Activated CD4-positive, alpha-beta T cell treated with anti-CD3 and anti-CD28 coated beads, Interleukin-2, amount 10 ng/mL, durations not matched to agents 24 days and 14 days (primary cell): ENCODE data around the gene HRH4. TPM values are rescaled to one million over a fixed set of nuclear protein-coding genes. Genes with fewer than 3 reads are reported as not detected.

ENCODE experiments used
- DNase-seq: peaks from one replicate; pipeline ENCODE4 v3.0.0; 2022
- H3K27ac Mint-ChIP-seq: one replicate; pipeline ENCODE4 v1.8.0; 2022; ENCODE audit warnings: mild to moderate bottlenecking, mixed read lengths
- H3K27me3 Mint-ChIP-seq: one replicate; pipeline ENCODE4 v1.8.0; 2022; ENCODE audit warnings: mixed read lengths
- H3K36me3 Mint-ChIP-seq: one replicate; pipeline ENCODE4 v1.8.0; 2022; ENCODE audit warnings: low read depth, mild to moderate bottlenecking, mixed read lengths
- H3K4me1 Mint-ChIP-seq: one replicate; pipeline ENCODE4 v1.8.0; 2021; ENCODE audit warnings: mixed read lengths
- H3K4me3 Mint-ChIP-seq: one replicate; pipeline ENCODE4 v1.8.0; 2022; ENCODE audit warnings: mild to moderate bottlenecking, moderate library complexity, mixed read lengths
- H3K9me3 Mint-ChIP-seq: one replicate; pipeline ENCODE4 v1.8.0; 2021; ENCODE audit warnings: mixed read lengths
- intact Hi-C: fragments of 100-400 bp; cut with micrococcal nuclease; formaldehyde crosslinking; loops from one replicate; pipeline ENCODE4 v1.15.1; 2023
- total RNA-seq: library from RNA; stranded (reverse); gene quantifications from 2 replicates; pipeline ENCODE4 v1.2.3, GENCODE V29; 2022

The HRH4 gene
- total RNA-seq, 1 donor from 2014 or later = 0.79 TPM

- Mint-ChIP-seq H3K4me3 (no peak overlapping the region), H3K9me3 (peaks cover 5% of the 10 kb centered on the region), H3K27ac (no peak overlapping the region), H3K4me1 (peaks cover 3% of the 10 kb centered on the region), H3K27me3 (peaks cover 31% of the 10 kb centered on the region), H3K36me3 (no peaks in the 10 kb centered on the region)
- intact Hi-C loops = loop anchor here (2.0 to 5.0 kb wide), 2 partner anchors 19 to 64 kb away; no protein-coding TSS in a partner anchor
- no peak for DNase-seq
Measured at GRCh38 chr18:24475926-24476589, 15.6 kb downstream of the HRH4 start.

- intact Hi-C loops = loop anchor here (5.0 kb wide), 1 partner anchor 67 kb away; no protein-coding TSS in a partner anchor
- peaks cover 5% of the 10 kb centered on the region for H3K9me3 Mint-ChIP-seq
- H3K27ac Mint-ChIP-seq = no peak overlapping the region
- no peak for DNase-seq
- no peaks in the 10 kb centered on the region for H3K36me3 Mint-ChIP-seq
- H3K27me3 Mint-ChIP-seq = peaks cover 33% of the 10 kb centered on the region
- no peak overlapping the region for H3K4me3 Mint-ChIP-seq
- peaks cover 3% of the 10 kb centered on the region for H3K4me1 Mint-ChIP-seq
Measured at GRCh38 chr18:24479371-24479770, 18.9 kb downstream of the HRH4 start.

GRCh38 chr18:24482821-24483220 is 22.4 kb downstream of the HRH4 start:
- Mint-ChIP-seq H3K27ac (no peak overlapping the region), H3K36me3 (no peaks in the 10 kb centered on the region), H3K27me3 (peaks cover 20% of the 10 kb centered on the region), H3K4me1 (peaks cover under 1% of the 10 kb centered on the region), H3K4me3 (no peak overlapping the region), H3K9me3 (peaks cover 5% of the 10 kb centered on the region)
- intact Hi-C loops = no loop called here
- no peak for DNase-seq

- peaks cover 15% of the 10 kb centered on the region for H3K27me3 Mint-ChIP-seq
- H3K36me3 Mint-ChIP-seq = no peaks in the 10 kb centered on the region
- peaks cover 5% of the 10 kb centered on the region for H3K4me1 Mint-ChIP-seq
- no peak overlapping the region for H3K4me3 Mint-ChIP-seq
- no peaks in the 10 kb centered on the region for H3K9me3 Mint-ChIP-seq
- H3K27ac Mint-ChIP-seq = no peak overlapping the region
- intact Hi-C loops = no loop called here
- DNase-seq = no peak
Measured at GRCh38 chr18:24485681-24486080, 25.2 kb downstream of the HRH4 start.

GRCh38 chr18:24486684-24487083 is 26.2 kb downstream of the HRH4 start:
- Mint-ChIP-seq H3K36me3 (no peaks in the 10 kb centered on the region), H3K27ac (no peak overlapping the region), H3K27me3 (peaks cover 12% of the 10 kb centered on the region), H3K4me3 (no peak overlapping the region), H3K9me3 (no peaks in the 10 kb centered on the region), H3K4me1 (peaks cover 6% of the 10 kb centered on the region)
- no peak for DNase-seq
- intact Hi-C loops = loop anchor here (1.0 kb wide), 1 partner anchor 240 kb away; no protein-coding TSS in a partner anchor

- intact Hi-C loops = loop anchor here (1.0 kb wide), 2 partner anchors 130 to 313 kb away; no protein-coding TSS in a partner anchor
- Mint-ChIP-seq H3K27me3 (peaks cover 16% of the 10 kb centered on the region), H3K4me1 (peaks cover 7% of the 10 kb centered on the region), H3K9me3 (no peaks in the 10 kb centered on the region), H3K4me3 (no peak overlapping the region), H3K36me3 (no peaks in the 10 kb centered on the region), H3K27ac (no peak overlapping the region)
- peak; percentile 76 for DNase-seq
Measured at GRCh38 chr18:24488824-24489493, 28.5 kb downstream of the HRH4 start.

GRCh38 chr18:24490539-24490938 is 30.1 kb downstream of the HRH4 start:
- intact Hi-C loops = no loop called here
- DNase-seq = no peak
- Mint-ChIP-seq H3K27me3 (peaks cover 21% of the 10 kb centered on the region), H3K27ac (no peak overlapping the region), H3K4me1 (peaks cover 7% of the 10 kb centered on the region), H3K9me3 (no peaks in the 10 kb centered on the region), H3K4me3 (no peak overlapping the region), H3K36me3 (no peaks in the 10 kb centered on the region)

GRCh38 chr18:24491927-24492834 is 31.7 kb downstream of the HRH4 start:
- Mint-ChIP-seq H3K4me3 (no peak overlapping the region), H3K4me1 (peaks cover 7% of the 10 kb centered on the region), H3K27ac (no peak overlapping the region), H3K27me3 (peaks cover 23% of the 10 kb centered on the region), H3K9me3 (no peaks in the 10 kb centered on the region), H3K36me3 (no peaks in the 10 kb centered on the region)
- no peak for DNase-seq
- intact Hi-C loops = no loop called here

- Mint-ChIP-seq H3K4me1 (peaks cover 2% of the 10 kb centered on the region), H3K36me3 (no peaks in the 10 kb centered on the region), H3K27ac (no peak overlapping the region), H3K4me3 (no peak overlapping the region), H3K27me3 (peaks cover 20% of the 10 kb centered on the region), H3K9me3 (no peaks in the 10 kb centered on the region)
- DNase-seq = no peak
- intact Hi-C loops = no loop called here
Measured at GRCh38 chr18:24494586-24494985, 34.1 kb downstream of the HRH4 start.

- Mint-ChIP-seq H3K4me3 (no peak overlapping the region), H3K9me3 (no peaks in the 10 kb centered on the region), H3K36me3 (no peaks in the 10 kb centered on the region), H3K4me1 (no peaks in the 10 kb centered on the region), H3K27ac (no peak overlapping the region), H3K27me3 (peaks cover 21% of the 10 kb centered on the region)
- DNase-seq = no peak
- intact Hi-C loops = no loop called here
Measured at GRCh38 chr18:24497031-24497754, 36.8 kb downstream of the HRH4 start.

GRCh38 chr18:24499814-24500213 is 39.4 kb downstream of the HRH4 start:
- no peaks in the 10 kb centered on the region for H3K4me1 Mint-ChIP-seq
- no peaks in the 10 kb centered on the region for H3K9me3 Mint-ChIP-seq
- peaks cover 10% of the 10 kb centered on the region for H3K27me3 Mint-ChIP-seq
- H3K4me3 Mint-ChIP-seq = no peak overlapping the region
- intact Hi-C loops = no loop called here
- H3K36me3 Mint-ChIP-seq = no peaks in the 10 kb centered on the region
- no peak overlapping the region for H3K27ac Mint-ChIP-seq
- DNase-seq = no peak

GRCh38 chr18:24500217-24500616 is 39.8 kb downstream of the HRH4 start:
- H3K27me3 Mint-ChIP-seq = peaks cover 6% of the 10 kb centered on the region
- H3K9me3 Mint-ChIP-seq = no peaks in the 10 kb centered on the region
- DNase-seq = no peak
- intact Hi-C loops = no loop called here
- H3K27ac Mint-ChIP-seq = no peak overlapping the region
- H3K36me3 Mint-ChIP-seq = no peaks in the 10 kb centered on the region
- H3K4me3 Mint-ChIP-seq = no peak overlapping the region
- no peaks in the 10 kb centered on the region for H3K4me1 Mint-ChIP-seq

GRCh38 chr18:24500766-24501165 is 40.3 kb downstream of the HRH4 start:
- no peaks in the 10 kb centered on the region for H3K36me3 Mint-ChIP-seq
- no peak overlapping the region for H3K27ac Mint-ChIP-seq
- H3K27me3 Mint-ChIP-seq = peaks cover 5% of the 10 kb centered on the region
- no peaks in the 10 kb centered on the region for H3K9me3 Mint-ChIP-seq
- intact Hi-C loops = no loop called here
- H3K4me1 Mint-ChIP-seq = no peaks in the 10 kb centered on the region
- no peak for DNase-seq
- no peak overlapping the region for H3K4me3 Mint-ChIP-seq
